ENCODE results near the gene CEMIP.

CEMIP gene

DNA sequence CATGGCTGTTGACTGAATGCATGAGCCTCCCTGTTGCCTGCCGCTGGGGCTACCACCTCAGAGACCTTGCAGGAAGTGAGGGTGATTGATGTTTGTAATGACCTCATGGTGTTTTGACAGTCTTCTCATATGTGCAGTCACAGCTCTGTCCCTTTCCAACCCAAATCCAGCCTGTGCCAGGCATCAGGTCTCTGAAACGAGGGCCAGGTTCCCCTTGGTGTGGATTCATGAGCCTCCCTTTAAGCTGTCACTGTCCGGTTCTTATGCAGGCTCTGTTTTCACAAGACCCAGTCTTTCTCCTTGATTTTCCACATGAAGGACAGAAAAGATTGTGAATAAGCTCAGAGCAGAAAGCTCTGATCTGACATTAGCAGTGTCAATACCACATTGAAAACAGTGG lies 43.1 kb downstream of the CEMIP start:
- no peaks in the 10 kb centered on the region for H3K36me3 ChIP-seq
- TF ChIP-seq, protein P1, sequence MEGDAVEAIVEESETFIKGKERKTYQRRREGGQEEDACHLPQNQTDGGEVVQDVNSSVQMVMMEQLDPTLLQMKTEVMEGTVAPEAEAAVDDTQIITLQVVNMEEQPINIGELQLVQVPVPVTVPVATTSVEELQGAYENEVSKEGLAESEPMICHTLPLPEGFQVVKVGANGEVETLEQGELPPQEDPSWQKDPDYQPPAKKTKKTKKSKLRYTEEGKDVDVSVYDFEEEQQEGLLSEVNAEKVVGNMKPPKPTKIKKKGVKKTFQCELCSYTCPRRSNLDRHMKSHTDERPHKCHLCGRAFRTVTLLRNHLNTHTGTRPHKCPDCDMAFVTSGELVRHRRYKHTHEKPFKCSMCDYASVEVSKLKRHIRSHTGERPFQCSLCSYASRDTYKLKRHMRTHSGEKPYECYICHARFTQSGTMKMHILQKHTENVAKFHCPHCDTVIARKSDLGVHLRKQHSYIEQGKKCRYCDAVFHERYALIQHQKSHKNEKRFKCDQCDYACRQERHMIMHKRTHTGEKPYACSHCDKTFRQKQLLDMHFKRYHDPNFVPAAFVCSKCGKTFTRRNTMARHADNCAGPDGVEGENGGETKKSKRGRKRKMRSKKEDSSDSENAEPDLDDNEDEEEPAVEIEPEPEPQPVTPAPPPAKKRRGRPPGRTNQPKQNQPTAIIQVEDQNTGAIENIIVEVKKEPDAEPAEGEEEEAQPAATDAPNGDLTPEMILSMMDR (IDR thresholded peaks at IDR 0.05): no peak
- H3K27ac ChIP-seq: no peak overlapping the region
- intact Hi-C loops (cut with DNase I; ENCODE audit: low total_unique reads): no loop called here
- peaks cover 0 to 32% (median 13%) of the 10 kb centered on the region in 4 donors for H3K4me1 ChIP-seq
- no peak for DNase-seq
- H3K4me3 ChIP-seq: no peak overlapping the region
- H3K27me3 ChIP-seq: no peaks in the 10 kb centered on the region
- H3K9me3 ChIP-seq: no peaks in the 10 kb centered on the region

DNA sequence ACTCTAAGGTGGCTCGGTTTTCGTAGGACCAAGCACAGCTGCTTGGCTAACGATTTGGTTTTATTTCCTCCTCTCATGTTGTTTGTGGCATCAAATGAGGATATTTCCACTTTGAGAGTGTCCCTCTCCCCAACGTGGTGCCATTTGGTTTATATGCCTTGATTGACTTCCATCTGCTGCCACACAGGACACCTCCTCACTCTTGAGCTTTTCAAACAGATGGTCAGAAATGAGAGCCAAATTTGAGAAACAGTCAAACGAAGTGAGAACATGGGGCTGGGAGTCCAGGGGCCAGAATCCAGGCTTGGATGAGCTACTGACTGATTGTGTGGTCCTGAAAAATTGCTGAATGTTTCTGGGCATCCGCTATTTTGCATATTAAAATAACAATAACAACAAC lies 43.5 kb downstream of the CEMIP start:
- Histone ChIP-seq H3K4me1 (peaks cover 0 to 32% (median 13%) of the 10 kb centered on the region in 4 donors), H3K9me3 (no peaks in the 10 kb centered on the region), H3K27me3 (no peaks in the 10 kb centered on the region), H3K4me3 (no peak overlapping the region), H3K27ac (no peak overlapping the region), H3K36me3 (no peaks in the 10 kb centered on the region)
- intact Hi-C loops (cut with DNase I; ENCODE audit: low total_unique reads): no loop called here
- DNase-seq: no peak
- TF ChIP-seq, protein P1 (IDR thresholded peaks at IDR 0.05): no peak

DNA sequence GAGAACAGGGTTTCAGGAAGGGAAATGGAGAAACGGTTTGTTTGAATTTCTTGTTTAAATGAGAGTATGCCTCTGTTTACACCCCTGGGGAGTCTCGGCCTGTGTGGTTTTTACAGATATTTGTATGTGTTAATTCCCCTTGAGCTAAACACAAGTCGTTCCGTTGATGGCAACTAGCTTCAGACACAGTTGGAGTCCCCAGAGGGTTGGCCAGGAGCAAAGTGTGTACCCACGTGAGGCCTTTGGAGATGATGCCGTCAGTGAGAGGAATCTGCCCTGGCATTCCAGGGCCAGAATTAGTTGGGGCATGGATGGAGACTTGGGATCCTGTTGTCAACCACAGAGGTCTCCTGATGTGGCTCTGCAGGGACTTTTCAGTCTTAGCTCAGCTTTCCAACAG lies 44.0 kb downstream of the CEMIP start:
- Histone ChIP-seq H3K4me1 (peaks cover 0 to 30% (median 13%) of the 10 kb centered on the region in 4 donors), H3K27ac (no peak overlapping the region), H3K27me3 (no peaks in the 10 kb centered on the region), H3K9me3 (no peaks in the 10 kb centered on the region), H3K4me3 (no peak overlapping the region), H3K36me3 (no peaks in the 10 kb centered on the region)
- no peak for DNase-seq
- intact Hi-C loops (cut with DNase I; ENCODE audit: low total_unique reads): no loop called here
- TF ChIP-seq, protein P1 (IDR thresholded peaks at IDR 0.05): no peak

DNA sequence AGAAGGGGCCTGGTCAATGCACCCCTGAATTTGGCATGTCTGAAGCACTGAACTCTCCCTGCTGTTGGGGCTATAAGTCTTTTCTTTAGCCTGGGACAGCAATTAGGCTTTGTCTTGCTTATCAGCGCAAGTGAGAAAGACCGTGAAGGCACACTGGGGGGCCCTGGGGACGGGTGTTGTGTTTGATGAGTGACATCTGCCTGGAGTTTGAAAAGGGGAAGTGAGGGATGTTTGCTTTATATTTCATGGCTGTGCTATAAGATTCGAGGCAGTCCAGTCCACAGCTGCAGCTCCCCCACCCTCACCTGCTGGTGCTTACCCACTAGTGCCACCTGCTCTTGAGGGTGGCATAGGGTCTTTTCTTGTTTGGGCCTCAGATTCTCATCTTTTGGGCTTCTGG lies 44.8 kb downstream of the CEMIP start:
- H3K27me3 ChIP-seq: no peaks in the 10 kb centered on the region
- peaks cover 0 to 22% (median 7%) of the 10 kb centered on the region in 4 donors for H3K4me1 ChIP-seq
- H3K27ac ChIP-seq: no peak overlapping the region
- TF ChIP-seq, protein P1 (IDR thresholded peaks at IDR 0.05): no peak
- H3K9me3 ChIP-seq: no peaks in the 10 kb centered on the region
- intact Hi-C loops (cut with DNase I; ENCODE audit: low total_unique reads): no loop called here
- no peaks in the 10 kb centered on the region for H3K36me3 ChIP-seq
- no peak for DNase-seq
- H3K4me3 ChIP-seq: no peak overlapping the region

DNA sequence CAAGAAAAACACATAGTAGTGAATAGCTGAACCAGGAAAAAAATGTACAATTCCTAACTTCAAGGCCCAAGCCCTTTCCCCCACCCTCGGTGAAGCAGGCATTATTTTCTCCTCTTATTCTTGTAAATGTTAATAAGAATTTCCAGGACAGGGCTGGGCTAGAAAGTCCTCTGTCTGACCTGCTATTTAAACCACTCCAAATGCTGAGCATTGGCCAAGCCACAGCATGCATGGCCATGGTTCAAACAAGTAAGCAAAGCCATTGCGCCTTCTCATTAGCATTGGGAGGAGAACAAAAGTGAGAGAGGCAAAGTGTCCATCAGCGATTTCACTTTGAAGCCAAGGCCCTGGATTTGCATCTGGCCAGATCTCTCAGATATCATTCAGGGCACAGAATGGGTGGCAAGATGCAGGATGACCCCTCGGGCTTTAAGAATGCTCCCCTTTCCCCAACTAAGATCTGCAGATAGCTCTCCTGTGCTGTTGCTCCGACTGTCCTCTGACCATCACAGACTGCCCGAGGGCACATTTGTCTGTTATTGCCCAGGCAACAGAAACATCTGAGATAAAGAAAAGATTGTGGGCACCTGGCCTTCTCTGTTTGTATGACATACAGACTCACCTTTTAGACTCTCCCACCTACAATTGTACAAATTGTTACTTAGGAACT lies 46.3 kb downstream of the CEMIP start:
- DNase-seq: no peak
- intact Hi-C loops (cut with DNase I; ENCODE audit: low total_unique reads): no loop called here
- Histone ChIP-seq H3K27ac (no peak overlapping the region), H3K36me3 (no peaks in the 10 kb centered on the region), H3K9me3 (no peaks in the 10 kb centered on the region), H3K4me3 (no peak overlapping the region), H3K27me3 (no peaks in the 10 kb centered on the region), H3K4me1 (peaks cover 0 to 7% (median 0%) of the 10 kb centered on the region in 4 donors)
- TF ChIP-seq, protein P1 (IDR thresholded peaks at IDR 0.05): no peak

Data from tibial artery (tissue), 4 donors.